ENCODE data around the gene RNF168.
A peak's percentile ranks its signal among the peaks of the same experiment; 100 is the strongest.
"Not testable (repeated sequence)": the region's sequence is repeated elsewhere in the genome, so short reads cannot be mapped to it uniquely, and the experiment has no call there.

Gene RNF168

GRCh38 chr3:196533260-196533681 lies 29.7 kb upstream of the RNF168 start:
- H3K4me3 ChIP-seq (ENCODE audit: low read length in 2 of 2): no peak overlapping the region
- no peaks in the 10 kb centered on the region for H3K36me3 ChIP-seq (ENCODE audit: control insufficient read depth in 2 of 2, insufficient read depth in 2 of 2, low read length in 2 of 2)
- H3K9ac ChIP-seq (ENCODE audit: low read depth in 1 of 2, low read length in 2 of 2): no peak overlapping the region
- no peaks in the 10 kb centered on the region for H3K27me3 ChIP-seq (ENCODE audit: control insufficient read depth in 2 of 2, insufficient read depth in 2 of 2, low read length in 2 of 2)
- no peaks in the 10 kb centered on the region for H3K9me3 ChIP-seq (ENCODE audit: control insufficient read depth in 2 of 2, low read length in 2 of 2)
- H3K27ac ChIP-seq (ENCODE audit: low read depth in 2 of 2, low read length in 2 of 2): no peak overlapping the region
- H3K4me1 ChIP-seq (ENCODE audit: control insufficient read depth in 2 of 2, insufficient read depth in 2 of 2, low read length in 2 of 2): no peaks in the 10 kb centered on the region

DNA sequence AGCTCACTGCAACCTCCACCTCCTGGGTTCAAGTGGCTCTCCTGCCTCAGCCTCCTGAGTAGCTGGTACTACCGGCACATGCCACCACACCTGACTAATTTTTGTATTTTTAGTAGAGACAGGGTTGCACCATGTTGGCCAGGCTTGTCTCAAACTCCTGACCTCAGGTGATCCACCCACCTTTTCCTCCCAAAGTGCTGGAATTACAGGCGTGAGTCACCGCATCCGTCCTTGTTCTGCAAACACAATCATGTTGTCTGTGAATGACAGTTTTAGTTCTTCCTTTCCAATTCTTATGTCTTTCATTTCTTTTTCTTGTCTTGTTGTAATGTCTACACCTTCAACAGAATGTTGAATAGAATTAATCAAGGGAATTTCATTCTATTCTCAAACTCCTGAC lies 27.9 kb upstream of the RNF168 start:
- Histone ChIP-seq H3K9ac (ENCODE audit: low read depth in 1 of 2, low read length in 2 of 2) (no peak overlapping the region), H3K27me3 (ENCODE audit: control insufficient read depth in 2 of 2, insufficient read depth in 2 of 2, low read length in 2 of 2) (no peaks in the 10 kb centered on the region), H3K4me1 (ENCODE audit: control insufficient read depth in 2 of 2, insufficient read depth in 2 of 2, low read length in 2 of 2) (no peaks in the 10 kb centered on the region), H3K4me3 (ENCODE audit: low read length in 2 of 2) (no peak overlapping the region), H3K36me3 (ENCODE audit: control insufficient read depth in 2 of 2, insufficient read depth in 2 of 2, low read length in 2 of 2) (no peaks in the 10 kb centered on the region), H3K9me3 (ENCODE audit: control insufficient read depth in 2 of 2, low read length in 2 of 2) (no peaks in the 10 kb centered on the region), H3K27ac (ENCODE audit: low read depth in 2 of 2, low read length in 2 of 2) (no peak overlapping the region)

DNA sequence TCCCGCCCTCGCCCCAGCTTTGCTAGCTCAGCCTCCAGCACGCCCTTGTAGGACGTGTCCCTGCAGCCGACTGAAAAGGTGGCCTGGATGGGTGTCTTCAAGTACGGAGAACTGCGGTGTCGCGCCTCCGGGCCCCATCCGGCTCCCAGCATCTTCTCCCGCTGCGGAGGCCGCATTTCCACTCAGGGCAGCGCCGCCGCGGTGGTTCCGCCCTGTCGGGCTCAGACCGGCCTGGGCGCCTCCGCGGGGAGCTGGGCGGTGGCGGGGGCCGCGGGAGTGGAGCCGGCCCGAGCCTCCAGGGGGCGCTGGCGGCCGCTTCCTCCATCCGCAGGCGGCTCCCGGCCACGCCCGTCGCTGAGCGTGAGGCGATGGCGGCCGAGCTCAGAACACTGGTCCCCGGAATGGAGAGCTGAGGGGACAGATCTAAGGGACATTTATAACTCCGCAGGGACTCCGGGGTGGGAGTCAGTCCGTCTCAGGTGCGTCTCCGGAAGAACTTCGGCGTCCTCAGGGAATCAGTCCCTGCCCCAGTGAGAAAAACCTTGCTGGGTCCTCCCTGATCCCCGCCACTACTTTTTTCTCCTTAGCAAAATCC lies 25.2 kb upstream of the RNF168 start:
- H3K4me1 ChIP-seq (ENCODE audit: control insufficient read depth in 2 of 2, insufficient read depth in 2 of 2, low read length in 2 of 2): no peaks in the 10 kb centered on the region
- peak overlapping the region; percentile 54 to 61 for H3K4me3 ChIP-seq (ENCODE audit: low read length in 2 of 2)
- no peaks in the 10 kb centered on the region for H3K27me3 ChIP-seq (ENCODE audit: control insufficient read depth in 2 of 2, insufficient read depth in 2 of 2, low read length in 2 of 2)
- no peaks in the 10 kb centered on the region for H3K9me3 ChIP-seq (ENCODE audit: control insufficient read depth in 2 of 2, low read length in 2 of 2)
- no peaks in the 10 kb centered on the region for H3K36me3 ChIP-seq (ENCODE audit: control insufficient read depth in 2 of 2, insufficient read depth in 2 of 2, low read length in 2 of 2)
- peak overlapping the region in 1 of 2 donors; percentile 52 for H3K27ac ChIP-seq (ENCODE audit: low read depth in 2 of 2, low read length in 2 of 2)
- peak overlapping the region; percentile 44 to 60 for H3K9ac ChIP-seq (ENCODE audit: low read depth in 1 of 2, low read length in 2 of 2)

GRCh38 chr3:196525141-196525540 lies 21.6 kb upstream of the RNF168 start:
- no peaks in the 10 kb centered on the region for H3K36me3 ChIP-seq (ENCODE audit: control insufficient read depth in 2 of 2, insufficient read depth in 2 of 2, low read length in 2 of 2)
- H3K4me1 ChIP-seq (ENCODE audit: control insufficient read depth in 2 of 2, insufficient read depth in 2 of 2, low read length in 2 of 2): no peaks in the 10 kb centered on the region
- no peak overlapping the region for H3K27ac ChIP-seq (ENCODE audit: low read depth in 2 of 2, low read length in 2 of 2)
- H3K27me3 ChIP-seq (ENCODE audit: control insufficient read depth in 2 of 2, insufficient read depth in 2 of 2, low read length in 2 of 2): no peaks in the 10 kb centered on the region
- no peak overlapping the region for H3K9ac ChIP-seq (ENCODE audit: low read depth in 1 of 2, low read length in 2 of 2)
- H3K9me3 ChIP-seq (ENCODE audit: control insufficient read depth in 2 of 2, low read length in 2 of 2): peaks cover 0 to 4% of the 10 kb centered on the region in 2 donors
- no peak overlapping the region for H3K4me3 ChIP-seq (ENCODE audit: low read length in 2 of 2)

- Histone ChIP-seq H3K4me3 (ENCODE audit: low read length in 2 of 2) (no peak overlapping the region), H3K27me3 (ENCODE audit: control insufficient read depth in 2 of 2, insufficient read depth in 2 of 2, low read length in 2 of 2) (no peaks in the 10 kb centered on the region), H3K36me3 (ENCODE audit: control insufficient read depth in 2 of 2, insufficient read depth in 2 of 2, low read length in 2 of 2) (no peaks in the 10 kb centered on the region), H3K4me1 (ENCODE audit: control insufficient read depth in 2 of 2, insufficient read depth in 2 of 2, low read length in 2 of 2) (no peaks in the 10 kb centered on the region), H3K9ac (ENCODE audit: low read depth in 1 of 2, low read length in 2 of 2) (no peak overlapping the region), H3K9me3 (ENCODE audit: control insufficient read depth in 2 of 2, low read length in 2 of 2) (peaks cover 3 to 9% of the 10 kb centered on the region in 2 donors), H3K27ac (ENCODE audit: low read depth in 2 of 2, low read length in 2 of 2) (no peak overlapping the region)
Observed at GRCh38 chr3:196524527-196524926, 21.0 kb upstream of the RNF168 start.

DNA sequence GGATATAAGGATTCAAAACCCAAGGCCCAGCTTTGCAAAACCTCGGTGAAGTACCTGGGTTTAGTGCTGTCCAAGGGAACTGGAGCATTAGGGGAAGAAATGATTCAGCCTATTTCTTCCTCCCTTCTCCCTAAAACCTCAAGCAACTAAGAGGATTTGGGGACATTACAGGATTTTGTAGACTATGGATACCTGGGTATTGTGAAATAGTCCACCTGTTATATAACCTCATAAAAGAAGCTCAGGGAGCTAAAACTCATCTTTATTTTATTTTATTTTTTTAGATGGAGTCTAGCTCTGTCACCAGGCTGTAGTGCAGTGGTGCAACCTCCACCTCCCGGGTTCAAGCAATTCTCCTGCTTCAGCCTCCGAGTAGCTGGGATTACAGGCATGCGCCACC lies 20.3 kb upstream of the RNF168 start:
- no peak overlapping the region for H3K9ac ChIP-seq (ENCODE audit: low read depth in 1 of 2, low read length in 2 of 2)
- no peaks in the 10 kb centered on the region for H3K27me3 ChIP-seq (ENCODE audit: control insufficient read depth in 2 of 2, insufficient read depth in 2 of 2, low read length in 2 of 2)
- no peaks in the 10 kb centered on the region for H3K36me3 ChIP-seq (ENCODE audit: control insufficient read depth in 2 of 2, insufficient read depth in 2 of 2, low read length in 2 of 2)
- H3K27ac ChIP-seq (ENCODE audit: low read depth in 2 of 2, low read length in 2 of 2): no peak overlapping the region
- H3K4me3 ChIP-seq (ENCODE audit: low read length in 2 of 2): no peak overlapping the region
- peaks cover 6 to 15% of the 10 kb centered on the region in 2 donors for H3K9me3 ChIP-seq (ENCODE audit: control insufficient read depth in 2 of 2, low read length in 2 of 2)
- H3K4me1 ChIP-seq (ENCODE audit: control insufficient read depth in 2 of 2, insufficient read depth in 2 of 2, low read length in 2 of 2): no peaks in the 10 kb centered on the region

DNA sequence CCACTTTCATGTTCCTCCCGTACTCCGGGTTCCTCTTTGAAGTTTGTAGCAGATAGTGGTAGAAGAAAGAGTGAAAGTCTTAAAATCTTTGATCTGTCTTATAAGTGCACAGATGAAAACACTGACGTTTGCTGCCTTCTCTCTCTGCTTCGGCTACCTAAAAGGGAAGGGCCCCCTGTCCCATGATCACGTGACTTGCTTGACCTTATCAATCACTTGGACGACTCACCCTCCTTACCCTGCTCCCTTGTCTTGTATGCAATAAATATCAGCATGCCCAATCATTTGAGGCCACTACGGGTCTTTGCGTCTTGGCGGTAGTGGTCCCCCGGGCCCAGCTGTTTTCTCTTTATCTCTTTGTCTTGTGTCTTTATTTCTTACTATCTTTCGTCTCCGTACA lies 17.7 kb upstream of the RNF168 start:
- not testable (repeated sequence) for H3K4me3 ChIP-seq (ENCODE audit: low read length in 2 of 2); H3K27ac ChIP-seq (ENCODE audit: low read depth in 2 of 2, low read length in 2 of 2); H3K36me3 ChIP-seq (ENCODE audit: control insufficient read depth in 2 of 2, insufficient read depth in 2 of 2, low read length in 2 of 2); H3K27me3 ChIP-seq (ENCODE audit: control insufficient read depth in 2 of 2, insufficient read depth in 2 of 2, low read length in 2 of 2); H3K9ac ChIP-seq (ENCODE audit: low read depth in 1 of 2, low read length in 2 of 2); H3K4me1 ChIP-seq (ENCODE audit: control insufficient read depth in 2 of 2, insufficient read depth in 2 of 2, low read length in 2 of 2)
- peaks cover 10 to 25% of the 10 kb centered on the region in 2 donors for H3K9me3 ChIP-seq (ENCODE audit: control insufficient read depth in 2 of 2, low read length in 2 of 2)

GRCh38 chr3:196519718-196520082 lies 16.1 kb upstream of the RNF168 start:
- Histone ChIP-seq H3K9me3 (ENCODE audit: control insufficient read depth in 2 of 2, low read length in 2 of 2) (peaks cover 10 to 25% of the 10 kb centered on the region in 2 donors), H3K4me3 (ENCODE audit: low read length in 2 of 2) (no peak overlapping the region), H3K9ac (ENCODE audit: low read depth in 1 of 2, low read length in 2 of 2) (no peak overlapping the region), H3K36me3 (ENCODE audit: control insufficient read depth in 2 of 2, insufficient read depth in 2 of 2, low read length in 2 of 2) (no peaks in the 10 kb centered on the region), H3K4me1 (ENCODE audit: control insufficient read depth in 2 of 2, insufficient read depth in 2 of 2, low read length in 2 of 2) (no peaks in the 10 kb centered on the region), H3K27ac (ENCODE audit: low read depth in 2 of 2, low read length in 2 of 2) (no peak overlapping the region), H3K27me3 (ENCODE audit: control insufficient read depth in 2 of 2, insufficient read depth in 2 of 2, low read length in 2 of 2) (no peaks in the 10 kb centered on the region)

- H3K9me3 ChIP-seq (ENCODE audit: control insufficient read depth in 2 of 2, low read length in 2 of 2): peaks cover 10 to 25% of the 10 kb centered on the region in 2 donors
- no peak overlapping the region for H3K9ac ChIP-seq (ENCODE audit: low read depth in 1 of 2, low read length in 2 of 2)
- no peaks in the 10 kb centered on the region for H3K36me3 ChIP-seq (ENCODE audit: control insufficient read depth in 2 of 2, insufficient read depth in 2 of 2, low read length in 2 of 2)
- no peak overlapping the region for H3K27ac ChIP-seq (ENCODE audit: low read depth in 2 of 2, low read length in 2 of 2)
- no peaks in the 10 kb centered on the region for H3K4me1 ChIP-seq (ENCODE audit: control insufficient read depth in 2 of 2, insufficient read depth in 2 of 2, low read length in 2 of 2)
- H3K27me3 ChIP-seq (ENCODE audit: control insufficient read depth in 2 of 2, insufficient read depth in 2 of 2, low read length in 2 of 2): no peaks in the 10 kb centered on the region
- H3K4me3 ChIP-seq (ENCODE audit: low read length in 2 of 2): no peak overlapping the region
Observed at GRCh38 chr3:196518966-196519717, 15.6 kb upstream of the RNF168 start.

DNA sequence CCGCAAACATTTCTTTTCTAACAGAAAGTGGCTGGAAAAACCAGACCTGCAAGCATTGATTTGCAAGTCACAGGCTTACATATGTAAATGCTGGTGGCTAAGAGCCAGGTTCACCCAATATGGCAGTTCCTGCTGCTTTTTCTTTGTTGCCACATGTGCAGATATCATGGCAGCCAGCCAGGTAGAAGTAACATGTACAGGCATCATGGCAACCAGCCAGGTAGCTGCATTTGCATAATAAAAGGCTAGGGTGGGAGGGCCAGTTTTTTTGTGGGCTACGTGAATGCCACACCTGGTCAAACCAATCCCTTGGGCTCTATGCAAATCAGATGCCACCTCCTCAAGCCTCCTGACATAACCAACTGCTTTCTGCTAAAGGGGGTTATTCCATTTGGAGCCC lies 14.4 kb upstream of the RNF168 start:
- Histone ChIP-seq H3K4me1 (ENCODE audit: control insufficient read depth in 2 of 2, insufficient read depth in 2 of 2, low read length in 2 of 2) (no peaks in the 10 kb centered on the region), H3K4me3 (ENCODE audit: low read length in 2 of 2) (no peak overlapping the region), H3K27ac (ENCODE audit: low read depth in 2 of 2, low read length in 2 of 2) (no peak overlapping the region), H3K9me3 (ENCODE audit: control insufficient read depth in 2 of 2, low read length in 2 of 2) (peaks cover 10 to 25% of the 10 kb centered on the region in 2 donors), H3K9ac (ENCODE audit: low read depth in 1 of 2, low read length in 2 of 2) (no peak overlapping the region), H3K36me3 (ENCODE audit: control insufficient read depth in 2 of 2, insufficient read depth in 2 of 2, low read length in 2 of 2) (no peaks in the 10 kb centered on the region), H3K27me3 (ENCODE audit: control insufficient read depth in 2 of 2, insufficient read depth in 2 of 2, low read length in 2 of 2) (no peaks in the 10 kb centered on the region)

Measured in mucosa of rectum (tissue), 2 donors.